Hematopoietic multipotent progenitor cell treated with erythropoietin and hydrocortisone succinate and interleukin-3 and kit ligand, for 4 days (in vitro differentiated cells): ENCODE results near the gene SLC45A2.
A peak's percentile ranks its signal among the peaks of the same experiment; 100 is the strongest.
"Not testable (repeated sequence)": the region's sequence is repeated elsewhere in the genome, so short reads cannot be mapped to it uniquely, and the experiment has no call there.

ENCODE experiments used
- DNase-seq: peaks from one replicate; pipeline ENCODE4 v3.0.0-alpha.2; 2015

The SLC45A2 gene

DNA sequence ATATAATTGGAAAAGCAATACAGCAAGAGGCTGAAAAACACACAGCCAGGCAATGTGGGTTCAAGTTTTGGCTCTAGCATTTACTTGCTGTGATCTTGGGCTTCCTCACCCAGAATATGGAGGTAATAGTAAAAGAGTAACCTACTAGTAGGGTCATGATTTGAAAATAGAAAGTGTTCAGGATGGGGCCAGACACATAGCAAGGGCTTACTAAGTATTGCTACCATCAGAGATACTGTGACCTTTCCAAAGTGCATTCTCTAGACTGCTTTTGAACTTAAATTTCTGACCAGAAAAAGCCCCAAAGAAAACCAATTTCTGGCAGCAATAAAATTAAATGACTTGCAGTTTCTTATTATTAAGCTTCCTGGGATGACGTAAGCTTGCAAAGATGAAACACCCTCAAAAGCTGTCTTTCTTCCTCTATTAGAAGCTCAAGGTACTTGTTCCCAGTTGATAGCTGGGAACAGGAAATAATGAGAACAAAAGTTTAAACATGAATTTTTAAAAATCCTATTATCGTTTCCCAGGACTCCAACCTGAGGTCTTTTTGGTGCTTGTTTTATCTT, 20.3 kb downstream of the SLC45A2 start:
- peak; percentile 45 for DNase-seq

- no peak for DNase-seq
Measured at GRCh38 chr5:33958176-33958575, 26.3 kb downstream of the SLC45A2 start.

DNA sequence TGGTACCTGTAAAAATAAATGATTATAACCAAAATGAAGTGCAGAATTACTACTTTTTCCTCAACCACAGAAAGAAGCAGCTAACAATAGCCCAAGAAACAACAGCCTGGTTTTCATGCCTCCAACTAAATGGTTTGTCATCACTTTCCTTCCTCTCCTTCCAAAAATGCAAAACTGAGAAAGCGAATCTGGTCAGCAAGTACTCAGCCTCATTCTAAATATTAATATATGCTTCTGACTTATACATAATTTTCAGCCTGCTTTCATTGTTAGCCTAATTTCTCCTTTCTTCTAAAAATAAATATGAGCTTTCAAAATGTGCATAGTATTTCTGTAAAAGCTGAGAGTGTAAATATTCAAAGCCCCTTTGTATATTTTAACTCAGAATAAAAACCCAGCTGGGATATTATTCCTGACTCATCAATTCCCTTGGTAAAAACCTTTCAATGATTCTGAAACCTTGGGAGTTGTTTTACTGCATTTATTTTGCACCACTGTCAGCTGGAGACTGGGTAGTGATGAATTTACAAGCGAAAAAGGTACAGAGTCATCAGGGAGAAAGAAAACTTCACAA, 26.8 kb downstream of the SLC45A2 start:
- no peak for DNase-seq

DNA sequence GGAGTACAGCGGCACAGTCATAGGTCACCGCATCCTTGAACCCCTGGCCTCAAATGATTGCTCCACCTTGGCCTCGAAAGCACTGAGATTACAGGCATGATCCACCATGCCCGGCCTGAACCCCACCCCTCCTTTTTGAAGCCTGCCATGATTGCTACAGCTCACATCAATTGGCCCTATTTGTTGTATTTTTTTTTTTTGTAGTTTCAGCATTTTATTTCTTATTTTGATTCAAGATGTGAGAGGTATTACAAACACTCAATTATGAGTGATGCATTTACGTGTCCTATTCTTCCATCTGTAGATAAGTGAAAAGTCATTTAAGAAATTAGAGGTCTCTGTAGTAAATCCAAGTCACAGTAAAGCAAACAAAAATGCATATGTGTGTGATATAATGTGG, 32.3 kb downstream of the SLC45A2 start:
- DNase-seq, result not testable (repeated sequence)

GRCh38 chr5:33944543-33945132, 39.9 kb downstream of the SLC45A2 start:
- no peak for DNase-seq

- no peak for DNase-seq
Measured at GRCh38 chr5:33941090-33941489, 43.4 kb downstream of the SLC45A2 start.

- DNase-seq, result no peak
Measured at GRCh38 chr5:33939556-33940262, 44.8 kb downstream of the SLC45A2 start.

GRCh38 chr5:33938881-33939280, 45.6 kb downstream of the SLC45A2 start:
- DNase-seq, result no peak

DNA sequence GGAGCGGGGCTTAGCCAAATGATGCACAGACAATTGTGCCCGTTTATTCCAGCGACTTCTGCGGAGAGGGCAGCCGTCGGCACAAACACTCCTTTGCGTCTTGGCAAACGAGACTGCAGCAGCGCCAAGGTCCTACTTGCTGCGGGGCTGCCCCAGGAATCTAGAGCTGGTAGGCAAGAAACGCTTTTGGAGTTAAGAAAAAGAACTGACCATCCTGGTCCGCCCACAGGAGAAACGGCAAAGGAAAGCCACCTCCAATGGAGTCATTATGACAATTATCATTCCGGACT, 46.0 kb downstream of the SLC45A2 start:
- no peak for DNase-seq

GRCh38 chr5:33937707-33938506, 46.6 kb downstream of the SLC45A2 start:
- DNase-seq, result no peak

- no peak for DNase-seq
Measured at GRCh38 chr5:33937017-33937706, 47.3 kb downstream of the SLC45A2 start.

GRCh38 chr5:33936381-33937016, 48.0 kb downstream of the SLC45A2 start, which contains the start of gene RXFP3:
RXFP3 (plus strand) TSS chr5:33936386; CDS start chr5:33936741, 355 bp downstream.
- no peak for DNase-seq

DNA sequence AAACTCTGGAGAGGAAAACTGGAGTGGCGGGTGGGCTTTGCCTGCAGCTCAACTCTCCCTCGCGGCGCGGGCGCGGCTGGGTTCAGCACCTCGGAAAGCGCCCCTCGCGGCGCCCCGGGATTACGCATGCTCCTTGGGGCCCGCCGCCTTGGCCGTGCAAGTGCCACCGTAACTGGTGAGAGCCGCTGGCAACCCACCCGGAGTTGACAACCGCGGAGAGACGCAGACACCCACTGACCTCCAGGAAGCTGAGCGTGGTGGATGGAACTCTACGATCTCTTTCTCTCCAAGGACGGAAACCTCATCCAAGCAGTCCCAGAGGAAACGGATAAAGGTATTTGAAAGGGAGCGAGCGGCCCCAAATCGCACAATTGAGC, 48.5 kb downstream of the SLC45A2 start:
- peak; percentile 81 for DNase-seq

- DNase-seq, result no peak
Measured at GRCh38 chr5:33934176-33934575, 50.3 kb downstream of the SLC45A2 start.

DNA sequence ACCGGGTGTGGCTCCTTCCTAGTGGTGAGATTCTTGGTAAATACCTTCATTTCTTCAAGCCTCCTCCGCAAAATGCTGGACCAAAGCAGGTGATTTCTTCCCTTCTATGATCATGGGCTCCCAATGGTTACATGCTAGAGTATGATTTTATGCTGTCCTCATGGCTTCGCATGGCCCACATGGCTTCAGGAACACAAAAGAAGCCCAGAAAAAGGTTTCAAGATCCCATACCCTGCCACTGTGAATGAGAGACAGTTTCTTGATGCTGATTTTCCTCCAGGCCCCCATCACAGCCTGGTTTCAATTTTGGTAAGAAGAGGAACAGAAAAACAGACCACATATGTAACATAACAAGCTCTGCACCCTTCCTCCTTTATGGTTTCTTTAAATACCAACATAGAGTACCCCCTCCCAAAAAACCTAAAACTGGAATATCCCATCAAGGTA, 50.7 kb downstream of the SLC45A2 start:
- no peak for DNase-seq

DNA sequence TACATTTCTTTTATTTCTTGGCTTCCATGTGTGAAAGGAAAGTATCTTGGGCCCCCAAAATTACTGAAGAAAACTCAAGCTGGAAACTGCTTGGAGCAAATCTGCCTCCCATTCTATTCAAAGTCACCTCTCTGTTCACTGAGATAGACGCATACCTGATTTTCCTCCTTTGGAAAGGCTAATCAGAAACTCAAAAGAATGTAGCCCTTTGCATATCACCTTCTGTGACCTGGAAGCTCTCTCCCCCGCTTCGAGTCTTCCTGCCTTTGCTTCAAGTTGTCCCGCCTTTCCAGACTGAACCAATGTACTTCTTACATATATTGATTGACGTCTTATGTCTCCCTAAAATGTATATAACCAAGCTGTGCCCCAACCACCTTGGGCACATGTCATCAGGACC, 53.4 kb downstream of the SLC45A2 start:
- no peak for DNase-seq

GRCh38 chr5:33929925-33930690, 54.4 kb downstream of the SLC45A2 start:
- DNase-seq, result no peak

DNA sequence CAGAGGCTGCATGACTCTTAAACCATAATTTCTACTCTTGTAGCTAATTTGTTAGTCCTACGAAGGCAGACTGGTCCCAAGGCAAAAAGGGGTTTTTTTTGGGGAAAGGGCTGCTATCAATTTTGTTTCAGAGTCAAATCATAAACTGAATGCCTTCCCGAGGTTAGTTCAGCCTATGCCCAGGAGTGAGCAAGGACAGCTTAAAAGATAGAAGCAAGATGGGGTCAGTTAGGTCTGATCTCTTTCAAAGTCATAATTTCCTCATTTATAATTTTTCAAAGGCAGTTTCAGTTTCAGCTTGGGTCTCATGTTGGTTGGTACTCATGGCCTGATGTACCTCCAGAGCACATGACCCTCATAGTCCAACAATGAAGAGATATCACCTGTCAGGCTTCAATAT, 56.2 kb downstream of the SLC45A2 start:
- no peak for DNase-seq

- no peak for DNase-seq
Measured at GRCh38 chr5:33927685-33928084, 56.8 kb downstream of the SLC45A2 start.

DNA sequence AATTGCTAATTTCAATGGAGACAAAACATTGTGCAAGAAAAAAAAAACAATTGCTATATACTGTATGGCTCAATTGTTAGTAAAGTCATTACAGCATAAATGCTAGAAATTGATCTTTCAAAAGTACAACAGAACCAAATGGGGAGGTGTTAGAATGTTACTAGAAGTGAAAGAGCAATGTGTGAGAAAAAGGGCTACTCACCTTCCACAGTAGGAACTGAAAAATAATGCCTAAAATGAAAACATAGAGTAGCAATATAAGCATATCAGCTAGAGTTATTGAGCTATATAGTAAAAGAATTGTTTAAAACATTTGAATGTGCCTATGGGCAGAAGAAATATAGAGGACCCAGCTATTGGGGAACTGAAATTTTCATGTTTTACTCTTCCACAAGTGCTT, 59.2 kb downstream of the SLC45A2 start:
- no peak for DNase-seq

- DNase-seq, result no peak
Measured at GRCh38 chr5:33921002-33921401, 63.5 kb downstream of the SLC45A2 start.
